HuH-7.5 (cell line): ENCODE measurements around the gene PLPPR2.
"Not testable (repeated sequence)": the region's sequence is repeated elsewhere in the genome, so short reads cannot be mapped to it uniquely, and the experiment has no call there.

Source experiments
- DNase-seq: peaks from one replicate; pipeline ENCODE4 v3.0.0; 2011; ENCODE audit warnings: low spot score

Gene PLPPR2, protein sequence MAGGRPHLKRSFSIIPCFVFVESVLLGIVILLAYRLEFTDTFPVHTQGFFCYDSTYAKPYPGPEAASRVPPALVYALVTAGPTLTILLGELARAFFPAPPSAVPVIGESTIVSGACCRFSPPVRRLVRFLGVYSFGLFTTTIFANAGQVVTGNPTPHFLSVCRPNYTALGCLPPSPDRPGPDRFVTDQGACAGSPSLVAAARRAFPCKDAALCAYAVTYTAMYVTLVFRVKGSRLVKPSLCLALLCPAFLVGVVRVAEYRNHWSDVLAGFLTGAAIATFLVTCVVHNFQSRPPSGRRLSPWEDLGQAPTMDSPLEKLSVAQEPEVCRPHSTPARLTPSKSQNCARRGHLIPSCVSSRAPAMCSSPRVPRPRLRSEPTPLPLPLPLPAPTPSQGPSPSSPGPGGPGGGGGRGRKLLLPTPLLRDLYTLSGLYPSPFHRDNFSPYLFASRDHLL

DNA sequence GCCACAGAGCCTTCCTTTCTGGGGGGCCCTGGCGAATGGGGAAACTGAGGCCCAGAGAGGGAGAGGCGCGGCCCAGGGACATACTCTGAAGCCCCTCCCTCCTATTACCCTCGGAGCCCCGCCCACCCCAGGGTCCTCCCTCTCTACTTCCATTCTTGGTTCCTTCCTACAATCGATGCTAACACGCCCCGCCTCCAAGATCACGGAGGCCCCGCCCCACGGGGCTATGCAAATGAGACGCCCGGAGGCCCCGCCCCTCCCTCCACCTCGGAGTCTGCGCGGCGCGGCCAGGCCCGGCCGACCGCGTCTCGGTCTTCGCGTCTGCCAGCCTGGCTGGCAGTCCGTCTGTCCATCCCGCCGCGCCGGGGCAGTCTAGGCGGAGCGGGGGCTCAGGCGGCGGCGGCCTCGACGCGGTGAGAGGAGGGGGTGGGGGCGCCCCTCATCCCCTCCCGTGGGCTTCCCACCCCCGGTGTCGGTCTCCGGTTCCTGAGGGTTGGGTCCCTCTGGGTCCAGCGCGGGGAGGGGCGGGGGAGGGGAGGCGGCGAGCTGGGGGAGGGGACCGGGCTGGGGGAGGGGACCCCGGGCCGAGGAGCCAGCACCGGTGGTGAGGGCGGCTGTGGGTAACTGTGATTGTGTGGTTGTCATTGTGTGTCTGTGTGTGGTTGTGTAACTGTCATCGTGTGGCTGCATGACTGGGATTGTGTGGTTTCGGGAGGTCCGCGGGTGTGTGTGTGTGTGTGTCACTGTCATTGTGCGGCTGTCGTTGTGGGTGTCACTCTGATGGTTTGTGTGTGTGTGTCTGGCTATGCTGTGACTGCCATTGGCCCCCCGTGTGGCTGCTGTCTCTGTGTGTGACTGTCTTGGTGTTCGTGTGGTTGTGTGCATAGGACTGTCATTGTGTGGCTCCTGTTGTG is at the start of gene PLPPR2:
PLPPR2 (plus strand) TSS at position 273 of the 914 bp plus-strand sequence. CDS start 2,242 bp downstream, outside the sequence.
- peak; percentile 88 for DNase-seq

DNA sequence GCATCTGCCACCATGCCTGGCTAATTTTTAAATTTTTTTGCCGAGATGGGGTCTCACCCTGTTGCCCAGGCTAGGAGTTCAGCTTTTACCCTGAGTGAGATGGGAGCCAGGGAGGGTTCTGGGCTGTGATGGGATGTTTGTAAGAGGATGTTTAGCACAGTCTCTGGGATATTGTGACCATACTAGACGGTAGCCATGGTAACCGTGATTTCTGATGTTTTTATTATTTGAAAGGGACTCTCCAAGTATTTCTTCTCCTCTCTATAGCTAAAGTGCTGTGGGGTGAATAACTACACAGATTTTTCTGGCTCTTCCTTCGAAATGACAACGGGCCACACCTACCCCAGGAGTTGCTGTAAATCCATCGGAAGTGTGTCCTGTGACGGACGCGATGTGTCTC is 48.9 kb upstream of the PLPPR2 start:
- DNase-seq: no peak

DNA sequence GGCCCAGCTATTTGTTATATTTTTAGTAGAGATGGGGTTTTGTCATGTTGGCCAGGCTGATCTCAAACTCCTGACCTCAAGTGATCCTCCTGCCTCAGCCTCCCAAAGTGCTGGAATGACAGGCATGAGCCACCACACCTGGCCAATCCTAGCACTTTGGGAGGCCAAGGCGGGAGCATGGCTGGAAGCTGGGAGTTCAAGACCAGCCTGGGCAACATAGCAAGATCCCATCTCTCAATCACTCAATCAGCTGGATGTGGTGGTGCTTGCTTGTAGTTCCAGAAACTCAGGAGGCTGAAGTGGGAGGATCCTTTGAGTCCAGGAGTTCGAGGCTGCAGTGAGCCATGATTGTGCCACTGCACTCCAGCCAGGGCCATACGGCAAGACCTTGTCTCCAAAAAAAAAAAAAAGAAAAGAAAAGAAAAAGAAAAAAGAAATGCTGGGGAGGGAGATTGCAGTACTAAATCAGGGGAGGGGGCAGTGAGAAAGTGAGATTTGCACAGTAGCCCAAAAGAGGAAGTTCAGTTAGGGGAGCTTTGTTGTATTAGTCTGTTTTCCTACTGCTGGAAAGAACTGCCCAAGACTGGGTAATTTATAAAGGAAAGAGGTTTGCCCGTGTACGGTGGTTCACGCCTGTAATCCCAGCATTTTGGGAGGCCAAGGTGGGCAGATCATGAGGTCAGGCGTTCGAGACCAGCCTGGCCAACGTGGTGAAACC is 34.8 kb upstream of the PLPPR2 start:
- not testable (repeated sequence) for DNase-seq

DNA sequence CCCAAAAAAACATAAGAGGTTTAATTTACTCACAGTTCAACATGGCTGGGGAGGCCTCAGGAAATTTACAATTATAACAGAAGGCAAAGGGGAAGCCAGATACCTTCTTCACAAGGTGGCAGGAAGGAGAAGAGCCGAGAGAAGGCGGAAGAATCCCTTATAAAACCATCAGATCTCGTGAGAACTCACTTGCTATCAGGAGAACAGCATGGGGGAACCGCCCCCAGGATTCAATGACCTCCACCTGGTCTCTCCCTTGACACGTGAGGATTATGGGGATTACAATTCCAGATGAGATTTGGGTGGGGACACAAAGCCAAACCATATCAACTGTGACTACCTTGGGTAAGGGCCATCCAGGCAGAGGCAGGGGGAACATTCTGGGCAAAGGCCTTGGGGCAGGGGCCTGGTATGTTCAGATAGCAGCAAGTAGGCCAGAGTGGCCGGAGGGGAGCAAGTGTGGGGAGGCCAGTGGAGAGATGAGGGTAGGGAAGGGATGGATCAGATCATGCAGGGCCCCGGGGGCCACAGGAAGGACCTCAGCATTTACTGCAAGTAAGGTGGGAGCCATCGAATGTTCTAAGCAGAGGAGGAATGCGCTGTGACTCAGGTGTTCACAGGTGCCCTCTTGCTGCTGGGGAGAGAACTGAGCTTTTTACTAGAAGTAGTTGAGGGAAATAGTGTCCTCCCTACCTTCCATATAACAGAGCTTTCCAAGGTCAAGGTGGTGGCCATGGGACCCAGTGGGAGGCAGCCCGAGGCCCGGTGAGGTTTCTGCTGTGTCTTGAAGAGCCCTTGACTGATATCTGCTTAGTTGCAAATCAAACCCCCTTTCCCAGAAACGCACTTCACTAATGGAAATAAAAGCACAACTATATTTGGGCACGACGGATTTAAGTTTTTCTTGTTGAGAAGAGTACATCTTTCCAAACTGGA is 33.8 kb upstream of the PLPPR2 start:
- DNase-seq: no peak

DNA sequence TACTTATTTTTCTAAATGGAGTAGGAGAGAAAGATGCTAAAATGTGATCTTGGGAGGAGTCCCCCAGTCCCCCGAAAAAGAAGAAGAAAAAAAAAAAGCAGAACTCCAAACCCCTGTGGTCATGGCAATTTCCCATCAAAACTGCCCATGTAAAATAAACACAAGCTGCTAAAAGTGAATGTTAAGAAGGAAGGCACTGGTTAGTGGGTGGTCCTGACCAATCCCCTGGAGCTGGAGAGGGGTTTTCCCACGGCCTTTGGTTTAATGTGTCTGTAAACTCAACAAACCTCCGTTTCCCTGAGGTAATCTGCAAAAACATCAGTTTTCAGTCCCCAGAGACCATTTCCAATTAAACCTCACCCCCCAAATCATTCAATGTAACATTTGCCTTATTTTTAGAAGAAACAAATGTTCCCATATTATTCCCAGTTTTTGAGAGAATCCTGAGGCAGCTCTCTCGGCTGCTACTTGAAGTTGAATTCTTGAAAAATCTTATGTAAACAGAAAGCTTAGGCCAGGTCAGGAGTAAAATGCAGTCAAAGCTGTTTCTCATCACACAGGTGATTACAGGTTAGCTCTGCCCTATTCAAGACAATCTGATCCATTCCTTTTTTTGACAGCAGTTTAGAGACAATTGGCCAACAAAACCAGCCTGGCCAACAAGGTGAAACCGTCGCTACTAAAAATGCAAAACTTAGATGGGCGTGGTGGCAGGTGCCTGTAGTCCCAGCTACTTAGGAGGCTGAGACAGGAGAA is 32.8 kb upstream of the PLPPR2 start:
- DNase-seq: no peak

DNA sequence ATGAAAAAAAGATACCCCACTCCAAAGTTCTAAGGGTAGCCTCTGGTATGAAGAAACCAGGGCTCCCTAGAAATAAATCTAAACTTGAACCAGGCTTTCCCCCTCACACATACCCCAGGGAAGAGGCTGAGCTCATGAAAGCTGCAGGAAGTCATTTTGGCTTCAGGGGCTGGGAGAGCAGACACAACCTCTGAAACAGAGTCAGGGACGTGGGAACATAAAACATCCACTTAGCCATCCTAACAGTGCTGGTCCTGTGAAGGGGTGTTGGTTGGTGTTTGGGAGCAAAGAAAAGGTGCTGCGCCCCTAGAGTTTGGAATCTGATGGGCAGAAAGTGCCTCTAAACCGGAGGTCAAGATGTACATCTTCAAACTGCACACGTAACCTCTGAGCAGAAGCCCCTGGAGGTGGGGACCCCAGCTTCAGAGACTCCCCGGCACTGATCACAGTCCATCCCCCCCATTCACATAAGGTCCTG is 31.6 kb upstream of the PLPPR2 start:
- DNase-seq: no peak

DNA sequence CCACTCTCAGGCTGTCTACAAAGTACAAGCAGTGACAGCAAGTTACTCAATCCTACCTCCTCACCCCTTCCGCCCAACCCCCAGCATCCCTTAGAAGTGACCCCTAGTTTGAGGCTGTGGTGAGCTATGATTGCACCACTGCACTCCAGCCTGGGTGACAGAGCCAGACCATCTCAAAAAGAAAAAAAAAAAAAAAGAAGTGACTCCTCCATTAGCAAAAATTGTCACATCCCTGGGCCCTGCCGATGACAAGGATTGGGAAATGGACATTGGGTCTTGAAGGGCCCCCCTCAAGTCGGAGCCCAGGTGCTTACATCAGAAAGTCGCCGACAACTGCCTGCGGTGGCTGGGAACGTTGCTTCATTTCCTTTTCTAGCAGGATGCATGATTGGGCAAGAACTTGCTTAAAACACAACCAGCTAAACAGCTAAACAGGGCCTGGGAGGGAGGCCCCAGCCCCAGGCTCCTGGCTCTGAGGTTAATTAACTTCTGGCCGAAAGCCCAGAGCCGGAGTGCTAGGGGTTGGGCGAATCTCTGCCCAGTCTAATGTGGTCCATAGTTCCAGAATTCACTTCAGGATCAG is 31.1 kb upstream of the PLPPR2 start:
- DNase-seq: peak; percentile 71

DNA sequence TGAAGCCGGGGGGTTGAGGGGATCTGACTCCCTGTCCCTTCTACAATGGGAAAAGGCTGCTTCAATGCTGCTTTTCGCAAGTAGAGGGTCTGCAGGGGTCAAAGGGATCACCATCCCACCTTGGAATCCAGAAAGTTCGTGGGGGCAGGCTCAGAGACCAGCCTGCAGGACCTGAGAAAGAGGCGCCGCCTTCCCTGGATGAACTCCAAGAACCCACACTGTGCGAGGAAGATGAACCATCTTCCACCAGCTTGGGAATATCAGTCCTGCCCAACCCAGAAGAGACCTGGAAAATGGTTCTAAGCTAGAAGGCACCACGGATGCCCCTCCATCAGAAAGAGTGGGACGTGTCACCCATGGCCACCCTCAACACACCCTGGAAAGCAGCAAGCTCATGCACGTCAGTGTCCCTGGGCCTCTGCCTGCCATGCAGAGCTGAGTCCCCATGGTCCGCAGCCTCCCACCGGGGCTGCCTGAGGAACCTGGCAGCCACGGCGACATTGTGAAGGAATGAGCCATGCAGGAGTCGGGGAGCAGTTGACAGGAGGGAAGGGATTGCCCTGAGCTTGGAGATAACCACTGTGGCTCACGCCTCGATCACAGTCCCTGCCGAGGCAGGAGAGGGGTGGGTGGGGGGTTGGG is 30.4 kb upstream of the PLPPR2 start:
- DNase-seq: no peak

DNA sequence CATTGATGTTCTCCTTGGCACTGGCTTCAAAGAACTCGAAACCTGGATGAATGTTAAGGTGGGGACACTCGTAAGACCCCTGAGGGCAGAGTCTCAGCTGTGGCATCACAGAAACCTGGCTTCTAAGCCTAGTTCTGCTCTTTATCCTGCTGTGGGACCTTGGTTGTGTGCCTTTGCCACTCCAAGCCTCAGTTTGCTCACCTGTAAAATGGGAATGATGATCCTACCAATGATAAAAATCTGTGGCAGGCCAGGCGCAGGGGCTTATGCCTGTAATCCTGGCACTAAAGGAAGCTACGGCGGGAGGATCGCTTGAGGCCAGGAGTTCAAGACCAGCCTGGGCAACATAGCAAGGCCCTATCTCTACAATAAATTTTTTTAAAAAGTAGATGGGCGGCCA is 29.7 kb upstream of the PLPPR2 start:
- DNase-seq: no peak

DNA sequence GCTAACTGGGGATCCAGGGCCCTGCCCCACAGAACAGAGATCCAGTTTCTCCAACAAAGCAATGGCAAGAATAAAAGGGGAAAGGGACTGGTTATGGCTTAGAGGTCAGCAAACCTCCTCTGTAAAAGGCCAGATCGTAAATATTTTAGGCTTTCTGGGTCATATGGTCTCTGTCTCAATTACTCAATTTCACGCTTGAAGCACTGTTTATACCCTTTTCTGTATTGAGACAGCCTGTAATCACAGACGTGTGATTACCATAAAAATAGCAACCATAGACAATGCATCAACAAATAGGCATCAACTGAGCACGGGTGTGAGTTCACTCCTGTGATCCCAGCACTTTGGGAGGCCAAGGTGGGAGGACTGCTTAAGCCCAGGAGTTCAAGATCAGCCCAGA is 25.1 kb upstream of the PLPPR2 start:
- no peak for DNase-seq

DNA sequence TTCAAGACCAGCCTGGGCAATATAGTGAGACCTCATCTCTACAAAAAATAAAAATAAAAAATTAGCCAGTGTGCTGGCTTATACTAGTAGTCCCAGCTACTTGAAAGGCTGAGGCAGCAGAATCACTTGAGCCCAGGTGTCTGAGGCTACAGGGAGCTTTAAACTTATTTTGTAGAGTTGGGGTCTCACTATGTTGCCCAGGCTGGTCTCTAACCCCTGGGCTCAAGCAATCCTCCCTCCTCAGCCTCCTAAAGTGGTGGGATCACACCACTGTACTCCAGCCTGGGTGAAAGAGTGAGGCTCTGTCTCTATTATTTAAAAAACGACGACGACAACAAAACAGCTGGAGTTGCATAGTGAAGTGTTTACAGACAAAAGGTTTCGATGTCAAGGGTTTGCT is 23.7 kb upstream of the PLPPR2 start:
- no peak for DNase-seq

DNA sequence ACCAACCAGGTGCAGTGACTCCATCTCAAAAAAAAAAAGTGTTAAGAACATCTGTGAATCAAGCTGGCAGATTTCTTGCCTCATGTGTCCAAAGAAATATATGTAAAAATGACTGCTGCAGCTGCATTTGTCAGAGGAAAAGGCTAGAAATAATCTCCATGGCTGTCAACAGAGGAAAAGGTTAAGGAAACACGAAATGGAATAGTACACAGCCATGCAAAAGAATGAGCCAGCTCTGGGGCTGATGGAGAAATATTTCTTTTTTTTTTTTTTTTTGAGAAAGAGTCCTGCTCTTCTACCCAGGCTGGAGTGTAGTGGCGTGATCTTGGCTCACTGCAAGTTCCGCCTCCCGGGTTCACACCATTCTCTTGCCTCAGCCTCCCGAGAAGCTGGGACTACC is 22.4 kb upstream of the PLPPR2 start:
- no peak for DNase-seq

DNA sequence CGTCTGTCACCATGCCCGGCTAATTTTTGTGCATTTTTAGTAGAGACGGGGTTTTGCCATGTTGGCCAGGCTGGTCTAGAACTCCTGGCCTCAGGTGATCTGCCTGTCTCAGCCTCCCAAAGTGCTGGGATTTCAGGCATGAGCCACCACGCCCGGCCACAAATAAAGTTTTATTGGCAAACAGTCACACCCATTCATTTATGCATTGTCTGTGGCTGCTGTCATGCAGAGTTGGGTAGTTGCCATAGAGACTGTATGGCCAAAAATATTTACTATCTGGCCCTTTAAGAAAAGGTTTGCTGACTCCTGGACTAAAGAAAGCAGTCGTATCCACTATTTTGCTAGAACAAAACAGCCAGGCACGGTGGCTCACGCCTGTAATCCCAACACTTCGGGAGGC is 21.4 kb upstream of the PLPPR2 start:
- DNase-seq: not testable (repeated sequence)

DNA sequence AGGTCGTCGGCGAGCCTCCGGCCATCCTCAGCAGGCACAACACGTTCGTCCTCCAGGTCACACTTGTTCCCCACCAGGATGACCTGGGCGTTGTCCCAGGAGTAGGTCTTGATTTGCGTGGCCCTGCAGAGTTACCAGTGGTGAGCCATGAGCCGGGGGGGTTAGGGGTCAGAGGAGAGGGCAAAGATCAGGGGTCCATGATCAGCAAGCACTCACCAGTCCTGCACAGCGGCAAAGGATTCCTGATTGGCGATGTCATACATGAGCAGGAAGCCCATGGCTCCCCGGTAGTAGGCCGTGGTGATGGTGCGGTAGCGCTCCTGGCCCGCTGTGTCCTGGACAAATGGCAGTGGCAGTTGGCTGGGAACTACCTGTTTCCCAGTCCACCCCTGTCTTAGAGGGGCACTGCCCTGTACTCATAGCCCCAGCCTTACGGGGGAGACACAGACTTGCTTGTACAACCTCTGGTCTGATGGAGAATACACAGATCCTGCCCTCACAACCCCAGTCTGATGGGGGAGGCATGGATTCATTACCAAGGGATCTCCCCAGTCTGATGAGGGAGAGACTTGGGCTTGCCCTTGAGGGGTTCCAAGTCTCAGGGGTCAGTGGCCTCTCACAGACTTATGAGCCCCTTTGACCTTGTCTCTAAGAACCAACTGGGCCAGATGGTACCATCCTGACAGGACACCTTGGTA is 19.6 kb upstream of the PLPPR2 start:
- DNase-seq: no peak

DNA sequence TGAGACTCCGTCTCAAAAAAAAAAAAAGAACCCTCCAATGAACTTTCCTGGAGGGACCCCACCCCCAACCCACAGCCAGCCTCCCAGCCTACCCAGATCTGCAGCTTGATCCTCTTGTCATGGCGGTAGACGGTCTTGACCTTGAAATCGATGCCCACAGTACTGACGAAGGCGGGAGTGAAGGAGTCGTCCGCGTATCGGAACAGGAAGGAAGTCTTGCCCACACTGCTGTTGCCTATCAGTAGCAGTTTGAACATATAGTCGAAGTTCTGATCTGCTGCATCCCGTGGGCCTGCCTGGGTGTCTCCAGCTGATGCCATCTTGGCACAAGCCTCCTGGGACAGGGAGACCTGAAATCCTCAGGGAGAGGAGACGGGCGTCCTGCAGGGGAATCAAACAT is 18.2 kb upstream of the PLPPR2 start:
- no peak for DNase-seq

DNA sequence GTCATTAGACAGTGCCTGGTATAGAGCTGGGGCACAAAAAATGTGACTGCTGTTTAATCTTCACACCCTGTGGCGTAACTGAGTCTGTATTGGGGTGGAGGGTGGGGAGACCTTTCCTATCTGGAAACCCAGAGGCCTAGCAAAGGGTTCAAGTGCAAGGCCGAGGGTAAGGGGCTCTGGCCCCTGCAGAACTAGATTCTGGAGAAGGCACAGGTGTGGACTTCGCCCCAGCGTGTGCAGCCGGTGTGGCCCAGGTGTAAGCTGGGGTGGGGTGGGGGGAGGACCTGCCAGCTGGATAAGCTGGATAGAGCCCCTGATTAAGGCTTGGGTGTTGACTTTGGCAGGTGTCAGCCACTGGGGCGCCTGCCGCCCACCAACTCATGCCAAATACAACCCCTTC is 17.1 kb upstream of the PLPPR2 start:
- DNase-seq: no peak

DNA sequence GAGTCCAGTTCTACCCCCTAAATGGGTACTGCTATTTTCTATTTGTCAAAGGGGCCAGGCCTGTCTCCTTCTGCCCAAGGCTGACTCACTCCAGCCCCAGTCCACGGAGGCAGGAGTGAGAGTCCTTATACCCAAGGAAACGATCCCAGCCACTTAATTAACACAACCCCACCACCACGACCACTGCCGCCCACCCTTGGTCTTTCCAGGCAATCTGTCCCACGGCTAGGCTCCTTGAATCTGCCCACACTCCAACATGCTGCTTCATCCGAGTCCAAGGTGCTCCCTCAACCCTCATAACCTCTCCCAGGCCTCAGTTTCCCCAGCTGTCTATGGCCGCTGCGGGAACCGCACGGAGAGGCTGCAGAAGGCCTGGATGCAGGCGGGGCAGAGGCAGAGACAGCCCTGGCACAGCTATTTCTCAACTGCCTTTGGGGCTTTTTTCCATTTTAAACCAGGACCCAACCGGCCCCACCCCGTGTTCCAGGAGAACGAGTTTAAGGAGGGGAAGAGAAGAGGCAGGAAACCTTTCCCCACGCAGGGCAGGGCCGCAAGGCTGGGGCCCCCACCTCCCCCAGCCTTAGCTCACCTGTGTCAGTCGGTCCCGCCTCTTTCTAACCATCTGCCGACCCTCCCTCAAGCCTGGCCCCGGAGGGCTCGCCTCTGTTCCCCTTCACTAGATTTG is 16.5 kb upstream of the PLPPR2 start:
- DNase-seq: no peak
